Panc1 (cell line): ENCODE measurements around the gene CAMSAP2. TPM values are rescaled to one million over a fixed set of nuclear protein-coding genes. Genes with fewer than 3 reads are reported as not detected.

Experiments
- ATAC-seq: fragments of 200-7000 bp; cut with Tn5 transposase; 2 replicates; pipeline ENCODE4 v1.9.1; 2020; ENCODE audit warnings: mild to moderate bottlenecking, moderate library complexity
- BruUV-seq: library from RNA; stranded (reverse); fragments of 400-500 nt; replicated peaks from 2 replicates; lab custom pipeline; 2021; lab: Mats Ljungman, UMichigan
- CTCF ChIA-PET: fragments of 300-600 bp; sonication (Branson Sonifier 250); formaldehyde crosslinking; loops from one replicate; lab custom pipeline; 2022; ENCODE audit warnings: antibody characterized with exemption; lab: Charles Lee
- POLR2A ChIA-PET: fragments of 300-600 bp; sonication (Branson Sonifier 250); formaldehyde crosslinking; loops from one replicate; lab custom pipeline; 2022; ENCODE audit warnings: antibody characterized with exemption; lab: Charles Lee
- DNase-seq: peaks from one replicate; pipeline ENCODE4 v3.0.0-alpha.2; 2010; ENCODE audit warnings: low read depth, low spot score
- H3K27ac ChIP-seq: 2 replicates; pipeline ENCODE4 v1.5.1; 2011; ENCODE audit warnings: mild to moderate bottlenecking, low read length, inconsistent platforms
- H3K27me3 ChIP-seq: fragments of 200-500 bp; sonication (Bioruptor generic); 2 replicates; pipeline ENCODE4 v1.6.0; 2014; ENCODE audit warnings: low read length, inconsistent platforms; ENCODE audit not compliant: control insufficient read depth, insufficient read depth
- H3K36me3 ChIP-seq: fragments of 200-500 bp; sonication (Bioruptor generic); 2 replicates; pipeline ENCODE4 v1.5.1; 2014; ENCODE audit warnings: inconsistent platforms, mild to moderate bottlenecking, low read length, moderate library complexity; ENCODE audit not compliant: control insufficient read depth, insufficient read depth
- H3K4me1 ChIP-seq: 2 replicates; pipeline ENCODE4 v1.5.1; 2011; ENCODE audit warnings: inconsistent platforms, mild to moderate bottlenecking, low read length, moderate library complexity; ENCODE audit not compliant: control insufficient read depth, insufficient read depth
- H3K4me3 ChIP-seq, 2 experiments: 2 replicates each; pipeline ENCODE4 v1.5.1; 2011 to 2012; ENCODE audit warnings: low read depth in 2 of 2, low read length in 2 of 2, mild to moderate bottlenecking in 2 of 2, inconsistent platforms in 1 of 2, moderate library complexity in 1 of 2
- H3K9me3 ChIP-seq: fragments of 200-500 bp; sonication (Bioruptor generic); 2 replicates; pipeline ENCODE4 v1.5.1; 2014; ENCODE audit warnings: low read depth, mild to moderate bottlenecking, inconsistent platforms, low read length, moderate library complexity; ENCODE audit not compliant: control insufficient read depth, insufficient read depth
- CTCF ChIP-seq: fragments of 450-650 bp; IDR thresholded peaks from 2 replicates; pipeline ENCODE4 v1.5.1; 2017; ENCODE audit warnings: mild to moderate bottlenecking
- POLR2AphosphoS5 ChIP-seq: IDR thresholded peaks from 2 replicates; pipeline ENCODE4 v1.6.1; 2012; ENCODE audit warnings: mild to moderate bottlenecking, low read depth, low read length, moderate library complexity
- REST ChIP-seq, 2 experiments: IDR thresholded peaks; 2 replicates each; pipeline ENCODE4 v1.6.1; 2011 to 2012; ENCODE audit warnings: low read depth in 2 of 2, control low read depth in 1 of 2, low read length in 1 of 2, mild to moderate bottlenecking in 1 of 2, moderate library complexity in 1 of 2; ENCODE audit not compliant: insufficient read depth in 1 of 2
- SIN3A ChIP-seq: IDR thresholded peaks from 2 replicates; pipeline ENCODE4 v1.6.1; 2012; ENCODE audit warnings: low read depth, mild to moderate bottlenecking, low read length, moderate library complexity, borderline replicate concordance; ENCODE audit not compliant: insufficient read depth
- TCF7L2 ChIP-seq: IDR thresholded peaks from 2 replicates; pipeline ENCODE4 v1.6.1; 2011; ENCODE audit warnings: mild to moderate bottlenecking, low read depth, low read length, inconsistent platforms
- in situ Hi-C: cut with HindIII; loops from 2 replicates; pipeline ENCODE4 v1.10.0; 2016; ENCODE audit warnings: low sequenced_read_pairs, low pct_unique_long_range_greater_than_20kb
- intact Hi-C: fragments of 100-400 bp; cut with micrococcal nuclease; formaldehyde crosslinking; loops from one replicate; pipeline ENCODE4 v1.10.0; 2022; ENCODE audit not compliant: unreplicated experiment
- total RNA-seq: library from RNA; stranded (reverse); gene quantifications from one replicate; pipeline ENCODE4 v1.2.1, GENCODE V29; 2021; ENCODE audit not compliant: unreplicated experiment

Gene CAMSAP2
- total RNA-seq, 1 experiment from 2014 or later: 40.1 TPM

GRCh38 chr1:200892546-200892945, 153.9 kb downstream of the CAMSAP2 start:
- Histone ChIP-seq H3K4me3 (no peak overlapping the region), H3K9me3 (no peaks in the 10 kb centered on the region), H3K36me3 (no peaks in the 10 kb centered on the region), H3K27me3 (no peaks in the 10 kb centered on the region), H3K4me1 (peaks cover 24% of the 10 kb centered on the region), H3K27ac (no peak overlapping the region)
- TF ChIP-seq CTCF (no peak), SIN3A (no peak), POLR2AphosphoS5 (no peak), REST (IDR thresholded peaks at IDR 0.05; ENCODE audit: insufficient read depth in 1 of 2, low read depth in 2 of 2, low read length in 1 of 2) (no peak), TCF7L2 (no peak)
- DNase-seq (no peak), ATAC-seq (no peak)
- BruUV-seq: no TSS peak
- ChIA-PET CTCF (no interaction called here), POLR2A (no interaction called here)
- intact Hi-C loops (no loop called here), in situ Hi-C loops (no loop called here)

- H3K27me3 ChIP-seq: no peaks in the 10 kb centered on the region
- TSS peak; percentile 64 for BruUV-seq
- ChIA-PET CTCF (no interaction called here), POLR2A (no interaction called here)
- ATAC-seq: no peak
- no peak for DNase-seq
- intact Hi-C loops (no loop called here), in situ Hi-C loops (no loop called here)
- TF ChIP-seq POLR2AphosphoS5 (no peak), CTCF (no peak), REST (IDR thresholded peaks at IDR 0.05; ENCODE audit: insufficient read depth in 1 of 2, low read depth in 2 of 2, low read length in 1 of 2) (no peak), TCF7L2 (no peak), SIN3A (no peak)
- H3K9me3 ChIP-seq: no peaks in the 10 kb centered on the region
- no peak overlapping the region for H3K27ac ChIP-seq
- no peaks in the 10 kb centered on the region for H3K36me3 ChIP-seq
- H3K4me3 ChIP-seq: no peak overlapping the region
- H3K4me1 ChIP-seq: peaks cover 24% of the 10 kb centered on the region
Observed at GRCh38 chr1:200892958-200893357, 154.3 kb downstream of the CAMSAP2 start.
